GM19455 (cell line): Measurements from ENCODE around the gene ECE2.

Source experiments
- ATAC-seq: cut with Tn5 transposase; IDR thresholded peaks from one replicate; pipeline ENCODE4 v1.9.1; 2021; ENCODE audit not compliant: unreplicated experiment

The ECE2 gene

DNA sequence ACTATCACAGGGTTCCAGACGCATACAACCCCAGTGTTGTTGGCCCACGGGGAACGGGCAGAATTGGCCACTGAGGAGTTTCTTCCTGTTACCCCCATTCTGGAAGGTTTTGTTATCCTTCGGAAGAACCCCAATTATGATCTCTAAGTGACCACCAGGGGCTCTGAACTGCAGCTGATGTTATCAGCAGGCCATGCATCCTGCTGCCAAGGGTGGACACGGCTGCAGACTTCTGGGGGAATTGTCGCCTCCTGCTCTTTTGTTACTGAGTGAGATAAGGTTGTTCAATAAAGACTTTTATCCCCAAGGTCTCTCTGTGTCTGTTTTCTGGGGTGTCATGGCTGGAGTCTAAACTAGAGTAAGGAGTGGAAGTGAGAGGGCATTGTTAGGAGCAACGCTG lies 32.9 kb downstream of the ECE2 start:
- no peak for ATAC-seq

DNA sequence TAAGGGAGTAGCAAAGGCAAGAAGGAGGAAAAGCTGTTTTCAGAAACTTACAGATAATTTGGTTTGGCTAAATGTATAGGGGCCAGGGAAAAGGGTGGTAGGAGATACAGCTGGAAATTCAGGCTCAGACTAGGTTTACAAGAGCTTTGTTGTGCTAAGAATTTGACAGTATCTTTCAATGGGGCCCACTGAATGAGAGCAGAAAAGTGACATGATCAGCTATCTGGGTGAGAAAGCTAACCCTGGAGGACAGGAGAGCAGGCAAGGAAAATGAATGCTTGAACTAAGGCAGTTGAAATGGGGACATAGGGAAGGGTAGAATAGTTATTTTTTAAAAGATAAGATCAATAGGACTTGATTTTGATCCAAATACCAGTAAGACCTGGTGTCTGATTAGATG lies 35.8 kb downstream of the ECE2 start:
- no peak for ATAC-seq

DNA sequence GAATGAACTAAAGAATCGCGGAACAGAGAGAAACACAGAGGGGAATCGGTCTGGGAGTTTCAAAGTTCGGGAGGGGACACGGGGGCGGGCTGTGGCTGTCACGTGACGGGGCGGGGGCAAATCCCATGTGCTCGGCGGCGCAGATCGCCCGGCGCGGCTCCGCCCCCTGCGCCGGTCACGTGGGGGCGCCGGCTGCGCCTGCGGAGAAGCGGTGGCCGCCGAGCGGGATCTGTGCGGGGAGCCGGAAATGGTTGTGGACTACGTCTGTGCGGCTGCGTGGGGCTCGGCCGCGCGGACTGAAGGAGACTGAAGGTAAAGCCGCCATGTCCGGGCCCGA lies 38.5 kb downstream of the ECE2 start, which contains the start of gene EIF4G1:
TSS of gene EIF4G1 (plus strand) at position 244 of the 337 bp plus-strand sequence. CDS start 1,191 bp downstream, outside the sequence.
- peak; percentile 83 for ATAC-seq

DNA sequence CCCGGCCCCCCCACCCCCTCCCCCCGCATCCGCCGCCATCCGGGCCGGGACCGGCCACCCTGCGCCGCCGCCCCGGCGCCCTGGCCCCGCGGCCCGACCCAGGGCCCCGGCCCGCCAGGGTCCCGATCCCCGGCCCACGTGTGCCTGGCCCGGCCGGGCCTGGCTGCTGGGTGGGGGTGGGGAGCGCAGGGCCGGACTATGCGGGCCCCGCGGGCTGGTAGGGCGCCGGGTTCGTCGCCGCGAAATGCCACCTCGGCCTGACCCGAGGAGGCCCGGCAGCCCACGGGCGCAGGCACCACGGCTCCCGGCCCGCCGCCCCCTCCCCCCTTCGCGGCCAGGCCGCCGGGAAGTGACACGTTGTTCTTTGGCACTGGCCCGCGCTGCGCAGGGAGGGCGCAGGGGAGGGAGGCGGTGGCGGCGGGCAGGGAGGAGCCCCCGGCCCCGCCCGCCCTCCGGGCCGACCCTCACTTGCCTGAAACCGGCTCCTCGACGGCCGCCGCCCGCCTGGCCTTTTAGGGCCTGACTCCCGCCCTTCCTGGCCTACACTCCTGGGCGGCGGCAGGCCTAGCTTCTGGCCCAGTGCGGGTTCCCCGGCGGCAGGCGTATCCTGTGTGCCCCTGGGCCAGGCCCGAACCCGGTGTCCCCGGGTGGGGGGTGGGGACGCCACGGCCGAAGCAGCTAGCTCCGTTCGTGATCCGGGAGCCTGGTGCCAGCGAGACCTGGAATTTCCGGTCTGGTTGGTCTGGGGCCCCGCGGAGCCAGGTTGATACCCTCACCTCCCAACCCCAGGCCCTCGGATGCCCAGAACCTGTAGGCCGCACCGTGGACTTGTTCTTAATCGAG lies 39.1 kb downstream of the ECE2 start:
- peak; percentile 50 for ATAC-seq

DNA sequence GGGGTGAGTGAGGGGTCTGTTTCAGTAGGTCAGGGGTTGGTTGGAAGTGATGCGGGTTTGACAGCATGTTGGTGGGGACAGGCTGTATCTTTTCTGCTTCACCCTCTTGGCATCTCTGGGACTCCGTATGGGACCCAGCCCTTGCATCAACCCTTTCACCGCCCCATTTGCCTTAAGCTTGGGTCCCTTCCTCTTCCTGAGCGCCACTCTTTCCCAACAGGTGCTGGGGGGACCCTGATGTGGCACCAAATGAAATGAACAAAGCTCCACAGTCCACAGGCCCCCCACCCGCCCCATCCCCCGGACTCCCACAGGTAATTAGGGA lies 39.7 kb downstream of the ECE2 start:
- peak; percentile 2 for ATAC-seq

GRCh38 chr3:184315871-184316661 lies 40.2 kb downstream of the ECE2 start:
- no peak for ATAC-seq

DNA sequence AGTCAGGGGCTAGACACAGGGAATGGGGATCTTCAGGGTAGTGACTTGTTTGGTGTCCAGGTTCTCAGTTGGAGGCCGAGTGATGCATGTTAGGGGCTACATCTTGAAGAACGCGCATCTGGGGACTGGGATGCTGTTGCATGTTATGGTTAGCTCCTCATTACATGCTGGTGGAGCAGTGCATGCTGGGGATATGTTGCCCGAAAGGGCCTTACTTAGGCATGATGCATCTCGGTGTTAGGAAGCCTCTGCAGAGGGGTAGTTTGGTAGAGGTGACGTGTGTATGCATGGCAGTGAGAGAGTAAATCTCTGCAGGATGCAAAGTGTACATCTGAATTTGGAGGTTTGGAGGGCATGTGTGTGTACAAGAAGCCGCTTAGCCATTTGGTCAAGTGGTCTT lies 41.0 kb downstream of the ECE2 start:
- ATAC-seq, result no peak

- no peak for ATAC-seq
Observed at GRCh38 chr3:184317201-184317600, 41.4 kb downstream of the ECE2 start.

- ATAC-seq, result no peak
Observed at GRCh38 chr3:184320104-184320445, 44.3 kb downstream of the ECE2 start.

DNA sequence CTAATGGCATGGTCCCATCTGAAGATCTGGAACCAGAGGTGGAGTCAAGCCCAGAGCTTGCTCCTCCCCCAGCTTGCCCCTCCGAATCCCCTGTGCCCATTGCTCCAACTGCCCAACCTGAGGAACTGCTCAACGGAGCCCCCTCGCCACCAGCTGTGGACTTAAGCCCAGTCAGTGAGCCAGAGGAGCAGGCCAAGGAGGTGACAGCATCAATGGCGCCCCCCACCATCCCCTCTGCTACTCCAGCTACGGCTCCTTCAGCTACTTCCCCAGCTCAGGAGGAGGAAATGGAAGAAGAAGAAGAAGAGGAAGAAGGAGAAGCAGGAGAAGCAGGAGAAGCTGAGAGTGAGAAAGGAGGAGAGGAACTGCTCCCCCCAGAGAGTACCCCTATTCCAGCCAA lies 45.8 kb downstream of the ECE2 start:
- ATAC-seq, result no peak

- no peak for ATAC-seq
Observed at GRCh38 chr3:184322731-184323487, 47.1 kb downstream of the ECE2 start.

- ATAC-seq, result no peak
Observed at GRCh38 chr3:184323696-184324095, 47.9 kb downstream of the ECE2 start.

DNA sequence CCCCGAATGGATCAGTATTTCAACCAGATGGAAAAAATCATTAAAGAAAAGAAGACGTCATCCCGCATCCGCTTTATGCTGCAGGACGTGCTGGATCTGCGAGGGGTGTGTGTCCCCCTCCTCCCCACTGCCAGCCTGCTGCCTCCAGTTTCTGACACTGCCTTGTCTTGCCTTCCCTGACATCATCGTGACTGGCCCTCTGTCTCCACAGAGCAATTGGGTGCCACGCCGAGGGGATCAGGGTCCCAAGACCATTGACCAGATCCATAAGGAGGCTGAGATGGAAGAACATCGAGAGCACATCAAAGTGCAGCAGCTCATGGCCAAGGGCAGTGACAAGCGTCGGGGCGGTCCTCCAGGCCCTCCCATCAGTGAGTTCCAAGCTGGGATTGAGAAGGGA lies 49.4 kb downstream of the ECE2 start:
- no peak for ATAC-seq

- ATAC-seq, result no peak
Observed at GRCh38 chr3:184325715-184326369, 50.0 kb downstream of the ECE2 start.

DNA sequence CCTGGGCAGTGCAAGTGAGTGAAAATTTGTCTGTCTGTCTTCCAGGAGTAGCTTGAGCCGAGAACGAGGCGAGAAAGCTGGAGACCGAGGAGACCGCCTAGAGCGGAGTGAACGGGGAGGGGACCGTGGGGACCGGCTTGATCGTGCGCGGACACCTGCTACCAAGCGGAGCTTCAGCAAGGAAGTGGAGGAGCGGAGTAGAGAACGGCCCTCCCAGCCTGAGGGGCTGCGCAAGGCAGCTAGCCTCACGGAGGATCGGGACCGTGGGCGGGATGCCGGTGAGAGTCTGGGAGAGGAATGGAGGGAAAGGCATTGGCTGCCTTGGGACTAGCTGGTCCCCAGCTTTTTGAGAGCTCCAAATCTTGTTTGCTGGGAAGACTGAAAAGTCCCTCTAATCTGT lies 51.3 kb downstream of the ECE2 start:
- no peak for ATAC-seq

DNA sequence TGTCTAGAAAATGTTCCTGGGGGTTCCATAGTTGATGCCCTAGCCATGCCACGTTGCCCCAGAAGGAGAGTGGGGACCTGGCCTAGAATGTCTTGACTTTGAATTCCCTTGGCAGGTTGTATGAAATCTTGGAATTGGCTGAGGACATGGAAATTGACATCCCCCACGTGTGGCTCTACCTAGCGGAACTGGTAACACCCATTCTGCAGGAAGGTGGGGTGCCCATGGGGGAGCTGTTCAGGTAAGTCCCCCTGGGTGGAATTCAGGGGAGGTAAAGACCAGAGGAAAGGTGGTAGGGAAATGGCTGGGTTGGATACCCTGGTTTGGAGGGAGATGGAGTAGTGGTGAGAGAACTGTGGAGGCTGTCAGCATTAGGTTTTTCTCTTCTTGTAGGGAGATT lies 52.7 kb downstream of the ECE2 start:
- no peak for ATAC-seq

GRCh38 chr3:184332370-184333090 lies 56.7 kb downstream of the ECE2 start:
- no peak for ATAC-seq

- no peak for ATAC-seq
Observed at GRCh38 chr3:184333190-184333589, 57.4 kb downstream of the ECE2 start.

- no peak for ATAC-seq
Observed at GRCh38 chr3:184333700-184334099, 57.9 kb downstream of the ECE2 start.

GRCh38 chr3:184334470-184335158 lies 58.8 kb downstream of the ECE2 start:
- no peak for ATAC-seq
